ENCODE measurements around the gene CHRM2. TPM values are rescaled to one million over a fixed set of nuclear protein-coding genes. Genes with fewer than 3 reads are reported as not detected.

The CHRM2 gene
- total RNA-seq, 4 donors from 2014 or later: not detected

DNA sequence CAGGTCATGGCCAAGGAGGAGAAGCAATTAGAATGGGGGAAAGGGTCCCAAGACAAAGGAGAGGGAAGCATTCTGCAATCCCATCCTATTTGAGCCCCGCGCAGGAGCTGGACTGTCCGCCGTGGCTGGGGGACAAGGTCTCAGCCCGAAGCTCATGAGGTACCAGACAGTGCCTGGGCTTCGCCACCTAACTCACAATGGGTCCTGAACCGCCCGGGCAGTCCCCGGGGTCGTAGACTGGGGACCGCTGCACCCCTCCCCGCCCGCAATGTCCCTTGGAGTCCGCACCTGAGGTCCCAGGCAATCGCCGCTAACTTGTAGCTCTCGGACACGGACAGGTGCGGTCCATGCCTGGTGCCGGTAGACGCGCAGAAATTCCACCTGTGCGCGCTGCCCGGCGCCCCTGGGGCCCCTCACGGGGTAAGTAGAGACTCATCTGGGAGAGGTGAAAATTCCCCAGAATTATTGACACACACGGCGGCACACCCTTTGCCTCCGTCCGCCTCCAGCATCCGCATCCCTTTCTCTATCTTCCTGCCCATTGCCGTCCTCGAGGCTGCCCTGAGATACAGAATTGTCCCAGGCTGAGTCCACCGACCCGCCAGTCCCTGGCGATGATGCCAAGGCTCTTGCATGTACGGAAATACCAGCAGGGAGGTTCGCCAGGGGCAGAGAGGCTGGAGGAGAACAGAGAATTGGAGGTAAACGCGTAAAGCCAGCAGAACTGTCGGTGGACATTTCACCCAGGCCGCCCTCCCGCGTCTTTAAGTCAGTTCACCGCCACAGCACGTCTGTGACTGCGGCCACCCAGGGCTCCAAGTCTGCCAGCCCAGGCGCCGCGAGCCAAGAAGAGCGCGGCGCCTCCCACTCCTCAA lies 1.8 kb downstream of the CHRM2 start:
- TF ChIP-seq POLR2A (IDR thresholded peaks at IDR 0.05): no peak
- TF ChIP-seq, protein P1, sequence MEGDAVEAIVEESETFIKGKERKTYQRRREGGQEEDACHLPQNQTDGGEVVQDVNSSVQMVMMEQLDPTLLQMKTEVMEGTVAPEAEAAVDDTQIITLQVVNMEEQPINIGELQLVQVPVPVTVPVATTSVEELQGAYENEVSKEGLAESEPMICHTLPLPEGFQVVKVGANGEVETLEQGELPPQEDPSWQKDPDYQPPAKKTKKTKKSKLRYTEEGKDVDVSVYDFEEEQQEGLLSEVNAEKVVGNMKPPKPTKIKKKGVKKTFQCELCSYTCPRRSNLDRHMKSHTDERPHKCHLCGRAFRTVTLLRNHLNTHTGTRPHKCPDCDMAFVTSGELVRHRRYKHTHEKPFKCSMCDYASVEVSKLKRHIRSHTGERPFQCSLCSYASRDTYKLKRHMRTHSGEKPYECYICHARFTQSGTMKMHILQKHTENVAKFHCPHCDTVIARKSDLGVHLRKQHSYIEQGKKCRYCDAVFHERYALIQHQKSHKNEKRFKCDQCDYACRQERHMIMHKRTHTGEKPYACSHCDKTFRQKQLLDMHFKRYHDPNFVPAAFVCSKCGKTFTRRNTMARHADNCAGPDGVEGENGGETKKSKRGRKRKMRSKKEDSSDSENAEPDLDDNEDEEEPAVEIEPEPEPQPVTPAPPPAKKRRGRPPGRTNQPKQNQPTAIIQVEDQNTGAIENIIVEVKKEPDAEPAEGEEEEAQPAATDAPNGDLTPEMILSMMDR (IDR thresholded peaks at IDR 0.05): no peak
- DNase-seq: peak; percentile 11
- Histone ChIP-seq H3K27me3 (peaks cover 2% of the 10 kb centered on the region), H3K4me1 (peaks cover 16 to 27% of the 10 kb centered on the region in 2 donors), H3K27ac (no peak overlapping the region), H3K9me3 (no peaks in the 10 kb centered on the region), H3K4me3 (replicated peaks in 1 of 3) (peak overlapping the region; percentile 3 to 25 (median 11)), H3K36me3 (no peaks in the 10 kb centered on the region)
- WGBS, 2 donors: 1 to 2% methylated on average over 44 to 51 of the region's 54 CpGs
- intact Hi-C loops (cut with DNase I): no loop called here

DNA sequence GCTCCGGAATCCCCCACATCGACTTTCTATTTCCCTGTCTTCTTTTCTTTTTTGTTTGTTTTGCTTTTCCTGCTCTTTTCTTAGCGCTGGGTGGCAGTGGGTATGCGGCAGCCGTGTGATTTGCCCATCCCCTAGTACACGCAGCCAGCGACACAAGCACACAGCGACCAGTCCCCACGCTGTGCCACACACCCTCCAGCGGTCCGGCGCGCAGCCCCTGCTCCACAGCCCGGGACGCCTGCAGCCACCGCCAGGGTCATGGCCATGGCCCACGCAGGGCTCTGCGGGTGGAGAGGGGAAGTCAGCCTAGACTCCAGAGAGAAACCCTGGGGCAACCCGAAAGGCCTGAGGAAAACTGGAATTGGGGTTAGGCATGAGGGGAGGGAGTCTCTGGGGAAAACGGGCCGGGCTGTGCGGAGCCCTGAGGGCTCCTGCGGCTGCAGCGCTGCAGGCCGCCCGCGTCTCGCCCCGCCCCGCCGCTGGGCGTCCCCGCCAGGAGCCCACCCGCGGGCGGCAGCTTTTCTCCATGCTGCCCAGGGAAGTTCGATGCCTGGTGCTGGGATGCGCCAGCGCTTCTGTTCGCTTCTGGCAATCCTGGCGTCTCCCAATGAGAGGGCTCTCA lies 2.5 kb downstream of the CHRM2 start:
- Histone ChIP-seq H3K4me1 (peaks cover 16 to 27% of the 10 kb centered on the region in 2 donors), H3K27ac (no peak overlapping the region), H3K4me3 (replicated peaks in 1 of 3) (peak overlapping the region; percentile 3 to 25 (median 11)), H3K9me3 (no peaks in the 10 kb centered on the region), H3K36me3 (no peaks in the 10 kb centered on the region), H3K27me3 (peaks cover 2% of the 10 kb centered on the region)
- 1 to 3% methylated on average over 25 to 28 of the region's 41 CpGs for WGBS, 2 donors
- intact Hi-C loops (cut with DNase I): no loop called here
- DNase-seq: peak in 1 of 2 donors; percentile 8
- TF ChIP-seq, protein P1 (IDR thresholded peaks at IDR 0.05): no peak
- no peak for TF ChIP-seq POLR2A (IDR thresholded peaks at IDR 0.05)

- Histone ChIP-seq H3K27ac (no peak overlapping the region), H3K4me1 (peaks cover 12 to 18% of the 10 kb centered on the region in 2 donors), H3K4me3 (replicated peaks in 1 of 3) (no peak overlapping the region), H3K27me3 (no peaks in the 10 kb centered on the region), H3K9me3 (no peaks in the 10 kb centered on the region), H3K36me3 (no peaks in the 10 kb centered on the region)
- TF ChIP-seq, protein P1 (IDR thresholded peaks at IDR 0.05): peak in 3 of 6 experiments; percentile 30 to 49 (median 42)
- TF ChIP-seq POLR2A (IDR thresholded peaks at IDR 0.05): no peak
- DNase-seq: no peak
- WGBS, 2 donors: 32 to 33% methylated on average over 2 of the region's 2 CpGs
- intact Hi-C loops (cut with DNase I): no loop called here
These were observed 6.1 kb downstream of the CHRM2 start for GRCh38 chr7:136874393-136875032.

- Histone ChIP-seq H3K4me1 (no peaks in the 10 kb centered on the region), H3K4me3 (replicated peaks in 1 of 3) (no peak overlapping the region), H3K27ac (no peak overlapping the region), H3K27me3 (no peaks in the 10 kb centered on the region), H3K9me3 (no peaks in the 10 kb centered on the region), H3K36me3 (no peaks in the 10 kb centered on the region)
- intact Hi-C loops (cut with DNase I): no loop called here
- DNase-seq: no peak
- TF ChIP-seq, protein P1 (IDR thresholded peaks at IDR 0.05): no peak
- no peak for TF ChIP-seq POLR2A (IDR thresholded peaks at IDR 0.05)
- WGBS, 2 donors: 98 to 100% methylated on average over 1 of the region's 1 CpG
These were observed 9.1 kb downstream of the CHRM2 start for GRCh38 chr7:136877509-136877908.

Data from thyroid gland (tissue), 4 donors.